Embryonic facial prominence (tissue), 1 donor: ENCODE data around the gene FBXO44.

ENCODE experiments used
- DNase-seq: peaks from one replicate; pipeline ENCODE4 v3.0.0-alpha.2; 2016; ENCODE audit errors: extremely low spot score

FBXO44 gene

DNA sequence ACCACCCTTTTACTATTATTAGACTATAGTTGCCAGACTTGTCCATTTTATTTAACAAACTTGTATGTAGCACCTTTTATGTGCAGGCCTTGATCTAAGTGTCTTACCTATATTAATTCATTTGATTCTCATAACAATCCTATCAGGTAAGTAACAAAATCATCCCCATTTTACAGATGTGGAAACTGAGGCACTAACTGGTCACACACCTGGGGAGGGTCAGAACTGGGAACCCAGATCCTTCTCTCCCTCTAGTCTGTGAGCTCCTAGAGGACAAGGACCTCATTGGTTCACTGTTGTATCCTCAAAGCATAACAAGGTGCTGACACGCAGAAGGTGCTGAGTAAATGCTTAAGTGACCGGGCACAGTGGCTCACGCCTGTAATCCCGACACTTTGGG, 15.3 kb upstream of the FBXO44 start:
- no peak for DNase-seq

DNA sequence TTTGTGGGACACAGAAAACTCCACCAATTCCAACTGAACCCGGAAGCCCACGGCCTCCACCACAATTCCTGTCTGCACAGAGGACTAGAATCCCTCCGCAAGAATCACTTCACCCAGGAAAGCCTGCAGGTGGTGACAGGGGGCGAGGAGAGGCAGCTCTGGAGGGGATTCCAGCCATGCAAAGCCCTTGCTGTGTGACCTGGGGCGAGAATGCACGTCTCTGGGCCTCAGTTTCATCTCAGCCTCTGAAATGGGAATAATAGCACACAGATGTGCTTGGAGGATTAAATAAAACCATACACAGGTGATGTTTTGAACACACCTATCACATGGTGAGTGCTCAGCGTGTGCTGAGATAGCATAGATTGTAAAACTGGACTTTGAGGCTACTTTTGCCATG, 14.6 kb upstream of the FBXO44 start:
- no peak for DNase-seq

GRCh38 chr1:11640944-11641343, 13.7 kb upstream of the FBXO44 start:
- no peak for DNase-seq

GRCh38 chr1:11641776-11642305, 12.8 kb upstream of the FBXO44 start:
- no peak for DNase-seq

DNA sequence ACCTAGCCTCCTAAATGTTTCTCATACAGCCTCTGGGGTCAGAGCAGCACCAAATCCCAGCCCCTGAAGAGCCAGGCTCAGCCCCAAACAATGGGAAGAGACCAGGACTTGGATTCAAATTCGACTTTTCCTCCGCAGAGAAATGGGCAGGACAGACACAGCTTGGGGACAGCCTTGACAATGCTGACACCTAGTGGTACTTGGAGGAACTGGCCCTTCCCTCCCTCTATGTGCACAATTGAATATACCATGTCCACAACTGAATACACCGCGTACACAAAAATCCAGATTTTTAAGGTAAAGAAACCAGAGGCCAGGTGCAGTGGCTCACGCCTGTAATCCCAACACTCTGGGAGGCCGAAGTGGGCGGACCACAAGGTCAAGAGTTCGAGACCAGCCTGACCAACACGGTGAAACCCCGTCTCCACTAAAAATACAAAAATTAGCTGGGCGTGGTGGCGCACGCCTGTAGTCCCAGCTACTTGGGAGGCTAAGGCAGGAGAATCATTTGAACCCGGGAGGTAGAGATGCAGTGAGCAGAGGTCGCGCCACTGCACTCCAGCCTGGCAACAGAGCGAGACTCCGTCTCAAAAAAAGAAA, 12.2 kb upstream of the FBXO44 start:
- peak; percentile 18 for DNase-seq

- no peak for DNase-seq
Measured at GRCh38 chr1:11643782-11644181, 10.9 kb upstream of the FBXO44 start.

DNA sequence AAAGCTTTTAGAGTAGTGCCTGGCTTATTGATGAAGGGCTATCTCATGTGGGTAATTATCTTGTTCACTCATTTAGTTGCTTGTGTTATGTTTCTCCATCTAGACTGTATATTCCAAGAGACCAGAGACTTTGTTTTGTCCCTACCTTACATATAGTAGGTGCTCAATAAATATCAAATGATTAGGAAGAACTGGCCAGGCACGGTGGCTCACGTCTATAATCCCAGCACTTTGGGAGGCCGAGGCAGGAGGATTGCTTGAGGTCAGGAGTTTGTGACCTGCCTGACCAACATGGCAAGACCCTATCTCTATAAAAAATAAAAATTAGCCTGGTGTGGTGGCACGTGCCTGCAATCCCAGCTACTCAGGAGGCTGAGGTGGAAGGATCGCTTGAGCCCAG, 9.4 kb upstream of the FBXO44 start:
- no peak for DNase-seq

GRCh38 chr1:11645670-11646265, 8.9 kb upstream of the FBXO44 start:
- DNase-seq: no peak

- DNase-seq: no peak
Measured at GRCh38 chr1:11646317-11646716, 8.4 kb upstream of the FBXO44 start.

DNA sequence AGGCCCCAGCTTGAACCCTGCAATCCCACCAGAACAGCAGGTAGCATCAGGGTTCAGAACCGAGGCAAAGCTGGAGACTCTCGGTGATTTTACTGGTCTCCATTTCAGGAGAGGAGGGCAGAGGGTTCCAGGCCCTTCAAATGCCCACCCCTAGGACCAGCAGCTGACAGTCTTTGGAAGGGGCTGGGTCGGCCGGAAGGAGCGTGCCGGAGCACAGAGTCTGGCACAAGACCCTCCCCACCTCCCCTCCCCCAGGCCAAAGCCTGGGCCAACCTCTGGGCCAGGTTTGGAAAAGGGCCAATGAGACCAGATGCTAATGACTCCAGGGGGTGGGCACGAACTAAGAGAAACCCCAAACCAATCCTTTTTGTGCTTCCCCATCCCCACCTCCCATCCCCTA, 7.3 kb upstream of the FBXO44 start:
- DNase-seq: no peak

DNA sequence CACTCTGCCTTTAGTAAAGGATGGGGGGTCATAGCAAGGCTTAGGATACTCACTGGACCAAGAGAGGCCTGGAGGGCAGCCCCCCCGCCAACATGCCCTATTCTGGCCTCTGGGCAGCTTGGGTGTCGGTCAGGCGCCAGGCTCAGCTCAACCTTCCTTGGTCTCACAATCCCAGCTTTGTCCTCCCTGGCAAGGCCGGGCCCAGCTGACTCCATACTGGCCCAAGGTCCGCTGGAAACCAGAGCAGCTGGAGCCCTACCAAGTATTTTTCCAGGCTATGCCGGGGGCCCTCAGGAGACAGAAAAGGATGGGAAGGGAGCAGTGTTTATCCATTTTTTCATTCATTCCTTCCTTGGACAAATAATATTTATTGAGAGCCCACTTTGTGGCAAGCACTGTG, 6.6 kb upstream of the FBXO44 start:
- DNase-seq: no peak

DNA sequence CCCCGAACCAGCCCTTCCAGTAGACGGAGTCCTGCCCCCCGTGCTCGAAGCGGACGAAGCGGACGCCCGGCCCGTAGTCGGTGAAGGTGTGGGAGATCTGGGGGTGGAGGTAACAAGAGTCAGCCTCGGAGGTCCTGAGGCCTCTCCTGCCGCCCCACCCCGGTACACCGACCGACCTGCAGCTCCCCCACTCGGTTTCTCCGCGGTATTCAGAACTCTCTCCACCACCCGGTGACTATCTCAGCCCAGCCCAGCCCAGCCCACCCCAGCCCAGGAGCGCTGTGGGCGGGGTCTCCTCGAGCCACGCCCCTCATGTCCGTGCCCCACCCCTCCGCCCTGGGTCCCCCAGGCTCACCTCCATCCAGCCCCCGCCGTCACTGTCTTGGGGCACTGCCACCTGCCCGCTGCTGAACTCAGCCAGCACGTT, 5.9 kb upstream of the FBXO44 start:
- no peak for DNase-seq

DNA sequence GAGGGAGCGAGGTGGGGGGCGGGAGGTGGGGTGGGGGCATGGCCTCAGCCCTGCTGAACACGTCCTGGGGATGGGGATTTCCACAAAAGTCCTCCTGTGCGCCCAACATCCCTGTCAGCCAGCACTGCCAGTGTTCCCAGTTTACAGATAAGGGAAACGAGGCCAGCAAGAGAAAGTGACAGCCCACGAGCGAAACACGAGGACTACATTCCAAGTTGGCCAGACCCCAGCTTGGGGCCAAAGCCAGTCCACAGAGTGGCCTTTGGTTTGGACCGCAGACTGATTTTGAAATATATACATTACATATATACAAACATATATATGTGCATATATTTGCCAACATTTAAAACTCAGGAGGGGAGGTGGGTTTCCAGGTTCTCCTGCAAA, 5.4 kb upstream of the FBXO44 start:
- no peak for DNase-seq

DNA sequence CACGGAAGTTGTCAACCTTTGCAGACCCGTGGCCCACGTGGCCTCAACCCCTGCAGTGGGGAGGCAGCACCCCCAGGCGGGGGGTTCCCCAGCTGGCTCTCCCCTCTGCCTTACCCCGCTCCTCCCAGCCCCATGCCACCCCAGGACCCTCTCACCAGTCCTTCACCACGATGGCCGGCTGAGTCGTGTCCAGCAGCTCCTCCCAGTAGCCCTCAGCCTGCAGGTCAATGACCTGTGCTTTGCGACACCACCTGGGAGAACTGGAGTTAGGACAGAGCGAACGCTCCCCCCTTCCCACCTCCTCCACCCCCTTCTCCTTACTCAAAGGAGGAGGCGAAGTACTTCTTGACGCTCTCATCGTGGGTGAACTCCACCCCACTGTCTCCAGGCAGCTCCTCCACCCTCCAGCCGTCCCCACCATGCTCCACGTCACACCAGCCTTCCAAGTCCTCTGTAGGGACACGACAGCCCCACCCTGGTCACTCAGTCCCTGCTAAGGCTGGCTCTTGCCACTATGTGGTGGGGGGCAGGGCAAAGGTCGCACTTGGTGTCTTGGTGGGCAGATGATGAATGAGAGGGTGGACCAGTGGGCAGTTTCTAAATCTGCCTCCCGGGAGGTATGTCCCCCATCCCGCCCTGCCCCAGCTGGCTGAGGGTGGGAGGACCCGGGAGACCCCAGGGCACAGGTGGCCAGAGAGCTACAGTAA, 4.9 kb upstream of the FBXO44 start:
- DNase-seq: no peak

DNA sequence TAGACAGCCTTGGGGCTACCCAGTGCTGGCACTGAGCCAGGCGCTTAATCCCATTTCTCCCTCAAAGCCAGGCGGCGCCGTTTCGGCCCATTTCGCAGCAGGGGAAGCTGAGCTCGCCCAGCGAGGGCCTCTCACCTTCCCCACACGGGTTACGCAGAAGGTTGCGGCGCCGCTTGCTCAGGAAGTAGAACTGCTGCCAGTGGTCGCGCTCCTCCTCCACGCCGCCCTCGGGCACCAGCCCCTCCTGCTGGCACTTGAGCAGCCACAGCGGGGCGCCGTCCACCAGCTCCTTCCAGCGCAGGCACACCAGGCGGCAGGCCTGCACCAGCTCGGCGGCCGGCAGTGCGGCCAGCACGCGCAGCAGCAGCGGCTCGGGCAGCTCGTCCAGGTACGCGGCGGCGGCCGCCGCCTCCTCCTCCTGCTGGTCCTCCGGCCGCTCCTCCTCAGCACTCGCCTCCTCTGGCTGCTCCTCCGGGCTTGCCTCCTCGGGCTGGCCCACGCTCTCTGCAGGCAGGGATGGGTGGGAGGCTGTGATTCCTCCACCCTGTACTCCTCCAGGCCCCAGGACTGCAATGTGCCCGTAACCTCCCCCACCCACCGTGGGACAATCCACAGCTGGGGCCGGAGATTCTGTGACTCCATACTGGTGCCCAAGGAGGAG, 4.2 kb upstream of the FBXO44 start:
- peak; percentile 13 for DNase-seq

DNA sequence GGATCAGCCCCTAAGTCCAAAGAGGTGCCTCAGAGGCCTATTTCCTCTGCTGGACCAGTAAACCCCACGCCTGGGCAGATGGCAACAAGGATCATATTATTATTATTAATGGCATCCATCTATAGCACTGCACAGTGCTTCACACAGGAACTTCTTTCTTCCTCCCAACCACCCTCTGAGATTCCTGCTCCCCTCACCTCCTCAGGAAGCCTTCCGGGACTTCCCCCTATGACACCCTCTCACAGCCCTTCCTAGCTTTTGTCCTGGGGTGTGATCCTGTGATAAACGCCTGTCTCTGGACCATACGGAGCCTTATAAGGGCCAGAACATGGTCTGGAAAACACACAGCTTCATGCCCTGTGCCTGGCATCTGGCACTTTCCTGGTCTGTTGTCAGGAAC, 3.7 kb upstream of the FBXO44 start:
- no peak for DNase-seq

DNA sequence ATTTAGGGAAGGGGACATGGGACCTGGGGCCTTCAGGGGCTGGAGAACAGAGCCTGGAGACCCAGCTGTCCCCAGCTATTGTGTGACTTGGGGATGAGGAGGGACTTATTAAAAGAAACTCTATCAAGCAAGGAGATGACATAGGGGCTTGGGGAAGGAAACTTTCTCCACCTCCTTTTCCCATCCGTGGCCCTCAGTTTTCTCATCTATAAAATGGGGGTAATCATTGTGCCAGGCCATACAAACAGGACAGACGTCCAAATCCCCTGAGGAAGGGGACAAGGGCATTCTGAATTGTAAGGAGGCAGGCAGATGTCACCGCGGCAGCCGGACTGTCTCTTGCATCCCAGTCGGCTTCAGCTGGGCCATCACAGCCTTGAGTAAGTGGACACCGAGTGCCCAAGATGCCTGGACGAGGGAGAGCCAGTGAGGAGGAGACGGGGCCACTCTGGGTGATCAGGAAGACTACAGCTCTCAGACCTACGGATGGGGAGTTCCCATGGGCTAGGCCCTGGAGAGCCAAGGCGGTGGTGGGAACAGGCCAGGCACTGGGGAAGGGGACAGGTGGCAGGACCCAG, 2.4 kb upstream of the FBXO44 start:
- DNase-seq: no peak

DNA sequence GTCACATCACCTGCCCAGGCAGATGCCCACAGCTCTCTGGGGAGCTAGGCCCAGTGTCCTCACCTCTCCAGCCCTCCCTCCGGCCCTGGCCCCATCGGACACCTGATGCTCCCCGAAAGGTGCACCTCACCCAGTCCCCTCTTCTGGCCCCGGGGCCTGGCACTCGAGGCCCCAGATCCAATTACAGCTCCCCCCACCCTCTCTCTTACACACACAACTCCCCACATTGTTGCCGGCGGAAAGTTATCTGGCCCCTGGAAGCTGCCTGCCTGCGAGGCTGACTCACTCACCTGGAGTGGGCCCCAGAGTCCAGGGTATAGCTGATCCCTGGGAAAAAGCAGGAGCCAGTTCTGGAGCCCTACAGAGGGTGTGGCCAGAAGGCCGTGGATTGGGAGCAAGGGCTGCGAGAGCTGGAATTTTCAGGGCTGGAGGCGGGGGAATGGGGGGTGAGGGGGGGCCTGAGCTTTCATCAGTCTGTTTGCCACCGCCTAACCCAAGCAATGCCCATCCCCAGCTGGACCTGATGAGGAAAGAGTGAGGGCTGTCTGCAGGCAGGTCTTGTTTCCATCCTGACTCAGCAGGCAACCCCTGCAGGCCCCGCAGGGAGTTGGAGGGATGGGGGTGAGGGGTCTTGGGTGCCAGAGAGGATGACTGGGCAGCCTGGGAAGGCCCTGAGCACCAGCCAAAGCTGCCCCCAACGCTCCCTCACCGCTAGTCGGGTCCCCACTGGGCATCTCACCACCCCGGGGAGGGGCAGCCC, 1.4 kb upstream of the FBXO44 start:
- no peak for DNase-seq

DNA sequence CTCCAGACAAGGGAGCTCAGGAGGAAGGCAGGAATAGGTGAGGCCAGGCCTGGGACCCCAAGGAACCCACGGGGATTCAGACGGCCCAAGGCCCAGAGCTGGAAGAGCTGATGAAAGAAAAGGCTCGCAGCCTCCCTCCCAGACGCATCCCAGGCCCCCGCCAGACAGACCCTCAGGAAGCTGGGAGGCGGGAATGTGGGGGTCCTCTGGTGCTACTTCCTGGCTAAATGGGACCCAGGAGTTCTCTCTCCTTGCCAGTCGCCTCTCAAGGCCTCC, 878 bp upstream of the FBXO44 start:
- DNase-seq: no peak

- no peak for DNase-seq
Measured at GRCh38 chr1:11654939-11655808, 497 bp downstream of the FBXO44 start.

GRCh38 chr1:11657654-11658053, 3.0 kb downstream of the FBXO44 start:
- DNase-seq: no peak
